Ishikawa (cell line): ENCODE results near the gene PTP4A2.

Experiments used
- CEBPB ChIP-seq: IDR thresholded peaks from 2 replicates; pipeline ENCODE4 v1.6.1; 2012
- RAD21 ChIP-seq: IDR thresholded peaks from 2 replicates; pipeline ENCODE4 v1.6.1; 2012; ENCODE audit warnings: low read depth
- TAF1 ChIP-seq: IDR thresholded peaks from 2 replicates; pipeline ENCODE4 v1.6.1; 2012; ENCODE audit warnings: low read depth, mild to moderate bottlenecking
- TCF12 ChIP-seq: IDR thresholded peaks from 2 replicates; pipeline ENCODE4 v1.6.1; 2012; ENCODE audit warnings: low read depth
- YY1 ChIP-seq: IDR thresholded peaks from 2 replicates; pipeline ENCODE4 v1.6.1; 2012; ENCODE audit warnings: low read depth
- TF ChIP-seq, protein P1 (sequence below): IDR thresholded peaks from 2 replicates; pipeline ENCODE4 v1.6.1; 2012
- TF ChIP-seq, protein P2 (sequence below): IDR thresholded peaks from 2 replicates; pipeline ENCODE4 v1.6.1; 2012
- TF ChIP-seq, protein P3 (sequence below): IDR thresholded peaks from 2 replicates; pipeline ENCODE4 v1.6.1; 2012; ENCODE audit warnings: low read depth, mild to moderate bottlenecking

DNA sequence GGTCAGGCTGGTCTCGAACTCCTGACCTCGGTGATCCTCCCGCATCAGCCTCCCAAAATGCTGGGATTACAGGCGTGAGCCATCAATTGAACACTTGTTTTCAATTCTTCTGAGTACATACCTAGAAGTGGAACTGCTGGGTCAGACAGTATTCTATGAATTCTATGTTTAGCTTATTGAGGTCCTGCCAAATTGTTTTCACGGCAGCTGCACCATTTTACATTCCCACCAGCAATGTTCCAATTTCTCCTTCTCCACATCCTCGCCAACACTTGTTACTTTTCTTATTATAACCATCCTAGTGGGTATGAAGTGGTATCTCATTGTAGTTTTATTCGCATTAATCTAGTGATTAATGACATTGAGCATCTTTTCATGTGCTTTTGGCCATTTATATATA lies 49.9 kb downstream of the PTP4A2 start:
- TF ChIP-seq, protein P1, sequence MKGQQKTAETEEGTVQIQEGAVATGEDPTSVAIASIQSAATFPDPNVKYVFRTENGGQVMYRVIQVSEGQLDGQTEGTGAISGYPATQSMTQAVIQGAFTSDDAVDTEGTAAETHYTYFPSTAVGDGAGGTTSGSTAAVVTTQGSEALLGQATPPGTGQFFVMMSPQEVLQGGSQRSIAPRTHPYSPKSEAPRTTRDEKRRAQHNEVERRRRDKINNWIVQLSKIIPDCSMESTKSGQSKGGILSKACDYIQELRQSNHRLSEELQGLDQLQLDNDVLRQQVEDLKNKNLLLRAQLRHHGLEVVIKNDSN = no peak
- TF ChIP-seq CEBPB (no peak), YY1 (no peak), TCF12 (no peak), TAF1 (no peak), RAD21 (no peak)
- TF ChIP-seq, protein P2, sequence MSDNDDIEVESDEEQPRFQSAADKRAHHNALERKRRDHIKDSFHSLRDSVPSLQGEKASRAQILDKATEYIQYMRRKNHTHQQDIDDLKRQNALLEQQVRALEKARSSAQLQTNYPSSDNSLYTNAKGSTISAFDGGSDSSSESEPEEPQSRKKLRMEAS = no peak
- TF ChIP-seq, protein P3, sequence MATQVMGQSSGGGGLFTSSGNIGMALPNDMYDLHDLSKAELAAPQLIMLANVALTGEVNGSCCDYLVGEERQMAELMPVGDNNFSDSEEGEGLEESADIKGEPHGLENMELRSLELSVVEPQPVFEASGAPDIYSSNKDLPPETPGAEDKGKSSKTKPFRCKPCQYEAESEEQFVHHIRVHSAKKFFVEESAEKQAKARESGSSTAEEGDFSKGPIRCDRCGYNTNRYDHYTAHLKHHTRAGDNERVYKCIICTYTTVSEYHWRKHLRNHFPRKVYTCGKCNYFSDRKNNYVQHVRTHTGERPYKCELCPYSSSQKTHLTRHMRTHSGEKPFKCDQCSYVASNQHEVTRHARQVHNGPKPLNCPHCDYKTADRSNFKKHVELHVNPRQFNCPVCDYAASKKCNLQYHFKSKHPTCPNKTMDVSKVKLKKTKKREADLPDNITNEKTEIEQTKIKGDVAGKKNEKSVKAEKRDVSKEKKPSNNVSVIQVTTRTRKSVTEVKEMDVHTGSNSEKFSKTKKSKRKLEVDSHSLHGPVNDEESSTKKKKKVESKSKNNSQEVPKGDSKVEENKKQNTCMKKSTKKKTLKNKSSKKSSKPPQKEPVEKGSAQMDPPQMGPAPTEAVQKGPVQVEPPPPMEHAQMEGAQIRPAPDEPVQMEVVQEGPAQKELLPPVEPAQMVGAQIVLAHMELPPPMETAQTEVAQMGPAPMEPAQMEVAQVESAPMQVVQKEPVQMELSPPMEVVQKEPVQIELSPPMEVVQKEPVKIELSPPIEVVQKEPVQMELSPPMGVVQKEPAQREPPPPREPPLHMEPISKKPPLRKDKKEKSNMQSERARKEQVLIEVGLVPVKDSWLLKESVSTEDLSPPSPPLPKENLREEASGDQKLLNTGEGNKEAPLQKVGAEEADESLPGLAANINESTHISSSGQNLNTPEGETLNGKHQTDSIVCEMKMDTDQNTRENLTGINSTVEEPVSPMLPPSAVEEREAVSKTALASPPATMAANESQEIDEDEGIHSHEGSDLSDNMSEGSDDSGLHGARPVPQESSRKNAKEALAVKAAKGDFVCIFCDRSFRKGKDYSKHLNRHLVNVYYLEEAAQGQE = no peak
